ENCODE data around the gene VCL.

GRCh38 chr10:74122060-74122459, 124.1 kb downstream of the VCL start:
- TF ChIP-seq POLR2A (IDR thresholded peaks at IDR 0.05) (no peak), CTCF (IDR thresholded peaks at IDR 0.05) (no peak), POLR2AphosphoS5 (IDR thresholded peaks at IDR 0.05) (no peak)

Measured in transverse colon (tissue), 4 donors.